Body of pancreas (tissue), 4 donors: ENCODE results near the gene PTGES.

Experiments
- POLR2A ChIP-seq, 3 donors: fragments of 450-650 bp; IDR thresholded peaks; one replicate each; pipeline ENCODE4 v1.6.1; 2016; ENCODE audit warnings: antibody characterized with exemption in 3 of 3, mild to moderate bottlenecking in 2 of 3
- TF ChIP-seq, protein P1 (sequence below), 7 experiments: fragments of 450-650 bp in 4 of 7; fragments of 200-600 bp in 3 of 7; sonication (generic) in 3 of 7; IDR thresholded peaks; one replicate each; pipeline ENCODE4 v1.5.1; 2016 to 2019; ENCODE audit warnings: antibody characterized with exemption in 7 of 7

DNA sequence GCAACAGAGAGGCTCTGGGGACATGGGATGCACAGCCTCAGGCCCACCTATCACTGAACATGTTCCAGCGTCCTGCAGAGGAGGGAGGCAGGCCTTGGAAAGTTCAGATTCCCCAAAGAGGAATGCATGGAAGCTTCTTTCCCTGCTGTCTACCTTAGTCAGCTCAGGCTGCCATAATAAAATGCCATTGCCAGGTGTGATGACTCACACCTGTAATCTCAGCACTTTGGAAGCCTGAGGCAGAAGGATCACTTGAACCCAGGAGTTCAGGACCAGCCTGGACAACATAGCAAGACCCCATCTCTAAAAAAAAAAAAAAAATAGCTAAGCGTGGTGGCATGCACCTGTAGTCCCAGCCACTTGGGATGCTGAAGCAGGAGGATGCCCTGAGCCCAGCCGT, 25.6 kb upstream of the PTGES start:
- TF ChIP-seq, protein P1, sequence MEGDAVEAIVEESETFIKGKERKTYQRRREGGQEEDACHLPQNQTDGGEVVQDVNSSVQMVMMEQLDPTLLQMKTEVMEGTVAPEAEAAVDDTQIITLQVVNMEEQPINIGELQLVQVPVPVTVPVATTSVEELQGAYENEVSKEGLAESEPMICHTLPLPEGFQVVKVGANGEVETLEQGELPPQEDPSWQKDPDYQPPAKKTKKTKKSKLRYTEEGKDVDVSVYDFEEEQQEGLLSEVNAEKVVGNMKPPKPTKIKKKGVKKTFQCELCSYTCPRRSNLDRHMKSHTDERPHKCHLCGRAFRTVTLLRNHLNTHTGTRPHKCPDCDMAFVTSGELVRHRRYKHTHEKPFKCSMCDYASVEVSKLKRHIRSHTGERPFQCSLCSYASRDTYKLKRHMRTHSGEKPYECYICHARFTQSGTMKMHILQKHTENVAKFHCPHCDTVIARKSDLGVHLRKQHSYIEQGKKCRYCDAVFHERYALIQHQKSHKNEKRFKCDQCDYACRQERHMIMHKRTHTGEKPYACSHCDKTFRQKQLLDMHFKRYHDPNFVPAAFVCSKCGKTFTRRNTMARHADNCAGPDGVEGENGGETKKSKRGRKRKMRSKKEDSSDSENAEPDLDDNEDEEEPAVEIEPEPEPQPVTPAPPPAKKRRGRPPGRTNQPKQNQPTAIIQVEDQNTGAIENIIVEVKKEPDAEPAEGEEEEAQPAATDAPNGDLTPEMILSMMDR (IDR thresholded peaks at IDR 0.05): no peak
- no peak for TF ChIP-seq POLR2A (IDR thresholded peaks at IDR 0.05)
